GM19351 (cell line): Measurements from ENCODE around the gene SOCS7.

Source experiments
- ATAC-seq: cut with Tn5 transposase; IDR thresholded peaks from one replicate; pipeline ENCODE4 v1.9.1; 2021; ENCODE audit warnings: mild to moderate bottlenecking, moderate library complexity; ENCODE audit not compliant: unreplicated experiment

The SOCS7 gene, protein sequence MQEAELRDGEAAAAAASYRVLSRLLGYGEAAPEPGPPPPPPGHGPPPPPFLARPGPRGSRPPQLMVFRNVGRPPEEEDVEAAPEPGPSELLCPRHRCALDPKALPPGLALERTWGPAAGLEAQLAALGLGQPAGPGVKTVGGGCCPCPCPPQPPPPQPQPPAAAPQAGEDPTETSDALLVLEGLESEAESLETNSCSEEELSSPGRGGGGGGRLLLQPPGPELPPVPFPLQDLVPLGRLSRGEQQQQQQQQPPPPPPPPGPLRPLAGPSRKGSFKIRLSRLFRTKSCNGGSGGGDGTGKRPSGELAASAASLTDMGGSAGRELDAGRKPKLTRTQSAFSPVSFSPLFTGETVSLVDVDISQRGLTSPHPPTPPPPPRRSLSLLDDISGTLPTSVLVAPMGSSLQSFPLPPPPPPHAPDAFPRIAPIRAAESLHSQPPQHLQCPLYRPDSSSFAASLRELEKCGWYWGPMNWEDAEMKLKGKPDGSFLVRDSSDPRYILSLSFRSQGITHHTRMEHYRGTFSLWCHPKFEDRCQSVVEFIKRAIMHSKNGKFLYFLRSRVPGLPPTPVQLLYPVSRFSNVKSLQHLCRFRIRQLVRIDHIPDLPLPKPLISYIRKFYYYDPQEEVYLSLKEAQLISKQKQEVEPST

DNA sequence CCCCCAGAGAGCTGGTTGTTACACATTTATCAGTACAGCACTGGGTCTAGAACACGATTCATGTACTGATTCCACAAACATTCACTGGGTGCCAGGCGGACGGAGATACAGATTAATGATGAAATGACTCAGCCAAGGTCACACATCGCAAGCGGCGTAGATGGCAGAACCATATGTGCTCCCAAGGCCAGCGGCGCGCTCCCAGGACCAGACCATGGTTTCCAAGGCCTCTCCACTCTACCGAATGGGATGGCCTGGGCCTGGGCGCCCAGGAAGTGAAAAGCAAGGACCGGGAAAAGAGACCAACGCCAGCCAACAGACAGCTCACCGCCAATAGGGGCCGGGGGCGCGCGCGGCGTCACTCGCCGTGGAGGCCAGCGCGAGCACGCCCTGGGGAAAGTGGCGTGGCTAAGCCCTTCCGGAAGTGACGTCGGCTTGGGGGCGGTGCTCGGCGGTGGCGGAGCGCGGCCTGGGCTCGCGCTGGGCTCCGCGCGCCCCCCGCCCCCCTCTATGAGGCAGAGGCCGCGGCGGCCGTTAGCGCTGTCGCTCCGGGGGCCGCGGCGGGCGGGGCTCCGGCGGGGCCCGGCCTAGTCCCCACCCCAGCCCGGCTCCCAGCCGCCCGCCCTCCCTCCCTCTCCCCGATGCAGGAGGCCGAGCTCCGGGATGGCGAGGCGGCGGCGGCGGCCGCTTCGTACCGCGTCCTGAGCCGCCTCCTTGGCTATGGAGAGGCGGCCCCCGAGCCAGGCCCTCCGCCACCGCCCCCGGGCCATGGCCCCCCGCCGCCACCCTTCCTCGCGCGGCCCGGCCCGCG is at the start of gene SOCS7:
TSS of gene SOCS7 (plus strand) at position 433 of the 811 bp plus-strand sequence. CDS start at position 642, 209 bp downstream.
- peak; percentile 83 for ATAC-seq

DNA sequence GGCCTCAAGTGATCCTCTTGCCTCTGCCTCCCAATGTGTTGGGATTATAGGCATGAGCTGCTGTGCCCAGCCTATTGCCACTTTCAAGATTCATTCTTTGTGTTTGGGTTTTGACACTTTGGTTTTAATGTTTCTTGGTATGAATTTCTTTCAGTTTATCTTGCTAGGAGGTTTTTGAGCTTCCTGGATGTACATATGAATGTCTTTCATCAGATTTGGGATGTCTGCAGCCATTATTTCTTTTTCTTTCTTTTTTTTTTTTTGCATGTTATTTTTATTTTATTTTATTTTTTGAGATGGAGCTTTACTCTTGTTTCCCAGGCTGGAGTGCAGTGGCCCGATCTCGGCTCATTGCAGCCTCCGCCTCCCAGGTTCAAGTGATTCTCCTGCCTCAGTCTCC is 36.1 kb upstream of the SOCS7 start:
- ATAC-seq: no peak

DNA sequence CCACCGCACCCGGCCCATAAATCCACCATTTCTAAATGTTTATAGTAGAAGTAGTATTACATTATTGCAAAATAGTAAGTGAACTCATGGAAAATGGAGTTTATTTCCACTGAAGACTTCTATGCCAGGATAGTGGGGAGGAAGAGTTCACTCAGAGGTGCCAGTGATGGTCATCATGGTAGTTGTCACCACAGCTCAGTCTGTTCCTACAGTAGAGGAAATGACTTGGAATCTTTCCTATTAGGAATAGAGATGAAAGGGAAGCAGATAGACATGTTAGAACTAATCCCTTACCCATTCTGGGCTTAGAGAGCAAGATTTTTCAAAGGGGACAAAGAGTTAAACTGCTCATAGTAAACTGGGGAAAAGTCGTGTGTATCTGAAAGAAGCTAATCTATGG is 34.6 kb upstream of the SOCS7 start:
- ATAC-seq: no peak

DNA sequence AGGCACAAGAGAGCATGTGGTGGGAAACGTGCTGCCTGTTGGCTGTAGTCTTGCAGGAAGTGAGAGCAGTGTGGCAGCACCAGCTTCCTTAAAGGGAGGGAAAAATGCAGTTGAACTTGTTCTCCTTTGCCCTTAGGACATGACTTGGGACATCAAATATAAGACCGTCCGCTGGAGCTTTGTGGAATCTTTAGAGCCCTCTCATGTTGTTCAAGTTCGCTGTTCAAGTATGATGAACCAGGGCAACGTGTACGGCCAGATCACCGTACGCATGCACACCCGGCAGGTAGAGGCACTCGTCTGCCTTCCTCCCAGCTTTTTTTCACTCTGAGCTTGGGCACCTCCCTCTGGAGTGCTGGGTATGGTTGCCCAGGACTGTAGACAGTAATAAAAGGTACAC is 31.2 kb upstream of the SOCS7 start:
- ATAC-seq: no peak

DNA sequence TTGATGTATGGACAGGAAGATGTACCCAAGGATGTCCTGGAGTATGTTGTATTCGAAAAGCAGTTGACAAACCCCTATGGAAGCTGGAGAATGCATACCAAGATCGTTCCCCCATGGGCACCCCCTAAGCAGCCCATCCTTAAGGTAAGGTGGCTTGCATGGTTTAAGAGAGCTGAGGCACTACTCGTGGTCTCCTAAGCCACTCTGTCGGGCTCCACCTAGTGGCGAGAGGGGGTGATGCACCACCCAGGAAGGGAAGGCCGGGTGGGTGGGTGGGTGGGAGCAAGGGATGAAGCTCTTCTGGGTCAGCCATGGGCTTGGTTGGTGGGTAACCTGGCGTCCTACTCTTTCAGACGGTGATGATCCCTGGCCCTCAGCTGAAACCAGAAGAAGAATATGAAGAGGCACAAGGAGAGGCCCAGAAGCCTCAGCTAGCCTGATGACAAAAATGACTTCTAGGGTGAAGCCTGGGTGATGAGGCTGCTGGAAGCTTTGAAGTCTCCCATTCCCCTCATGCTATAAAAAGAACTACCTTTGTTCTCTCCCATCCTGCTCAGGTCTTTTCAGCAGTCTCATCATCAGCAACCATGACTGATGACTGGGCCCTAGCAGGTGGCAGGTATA is 29.4 kb upstream of the SOCS7 start:
- ATAC-seq: no peak

DNA sequence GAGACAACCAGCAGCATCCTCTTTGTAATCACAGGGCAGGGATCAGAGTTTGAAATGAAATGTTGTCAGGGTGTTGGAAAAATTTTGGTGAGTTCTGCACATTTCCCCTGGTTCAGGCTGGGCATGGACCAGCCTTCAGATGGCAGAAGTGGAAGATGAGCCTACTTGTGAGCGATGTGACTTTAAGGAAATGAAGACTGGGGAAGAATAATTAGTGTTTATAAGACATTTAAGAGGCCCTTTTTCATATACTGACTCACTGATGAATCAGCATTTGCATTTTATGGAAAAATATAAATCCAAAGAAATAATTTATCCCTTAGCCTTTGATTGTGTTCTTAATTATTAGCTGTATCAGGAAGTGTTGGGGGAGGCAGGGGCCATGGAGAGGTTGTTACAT is 28.7 kb upstream of the SOCS7 start:
- ATAC-seq: no peak

DNA sequence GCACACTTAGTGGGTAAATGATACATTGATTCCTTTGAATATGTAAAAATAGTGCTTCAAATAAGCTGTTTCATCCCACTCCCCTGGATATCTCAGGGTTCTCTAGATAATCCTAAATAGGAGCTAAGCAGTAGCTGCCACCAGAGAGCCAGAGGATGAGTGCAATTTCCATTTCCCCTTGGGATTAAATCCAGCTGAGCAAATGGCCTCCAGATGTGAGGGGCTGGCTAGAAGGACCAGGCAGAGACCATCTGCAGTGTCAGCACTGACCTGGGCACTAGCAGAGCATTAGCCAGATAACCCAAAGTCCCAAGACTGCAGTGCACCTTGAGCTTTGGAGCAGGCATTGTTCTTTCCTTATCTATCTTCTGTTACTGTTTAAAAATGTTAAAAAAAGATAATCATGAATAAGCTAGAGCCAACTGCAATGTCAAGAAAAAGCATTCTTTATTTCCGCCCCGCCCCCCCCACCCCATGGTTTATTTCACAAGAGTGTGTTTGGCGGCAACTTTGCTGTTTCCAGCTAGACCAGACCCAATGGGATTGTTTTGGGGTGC is 27.4 kb upstream of the SOCS7 start:
- ATAC-seq: no peak

DNA sequence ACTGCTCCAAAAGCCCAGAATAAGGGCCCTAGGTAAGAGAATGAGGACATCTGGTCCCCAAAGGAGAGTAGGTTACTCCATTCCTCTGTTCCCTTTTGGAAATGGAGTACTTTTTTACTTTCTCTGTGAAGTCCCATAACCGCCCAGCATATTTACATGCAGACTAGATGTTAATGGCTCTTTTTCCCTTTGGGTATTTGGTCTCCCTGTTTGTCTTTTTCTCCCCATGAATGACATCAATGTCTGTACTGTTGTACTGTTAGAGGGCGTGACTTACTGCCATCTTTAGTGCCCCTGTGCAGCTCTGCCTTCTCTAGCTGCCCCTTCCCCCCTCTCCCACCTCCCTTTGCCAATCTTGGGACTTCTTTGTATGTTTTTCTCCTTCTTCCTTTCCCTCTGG is 26.9 kb upstream of the SOCS7 start:
- no peak for ATAC-seq

DNA sequence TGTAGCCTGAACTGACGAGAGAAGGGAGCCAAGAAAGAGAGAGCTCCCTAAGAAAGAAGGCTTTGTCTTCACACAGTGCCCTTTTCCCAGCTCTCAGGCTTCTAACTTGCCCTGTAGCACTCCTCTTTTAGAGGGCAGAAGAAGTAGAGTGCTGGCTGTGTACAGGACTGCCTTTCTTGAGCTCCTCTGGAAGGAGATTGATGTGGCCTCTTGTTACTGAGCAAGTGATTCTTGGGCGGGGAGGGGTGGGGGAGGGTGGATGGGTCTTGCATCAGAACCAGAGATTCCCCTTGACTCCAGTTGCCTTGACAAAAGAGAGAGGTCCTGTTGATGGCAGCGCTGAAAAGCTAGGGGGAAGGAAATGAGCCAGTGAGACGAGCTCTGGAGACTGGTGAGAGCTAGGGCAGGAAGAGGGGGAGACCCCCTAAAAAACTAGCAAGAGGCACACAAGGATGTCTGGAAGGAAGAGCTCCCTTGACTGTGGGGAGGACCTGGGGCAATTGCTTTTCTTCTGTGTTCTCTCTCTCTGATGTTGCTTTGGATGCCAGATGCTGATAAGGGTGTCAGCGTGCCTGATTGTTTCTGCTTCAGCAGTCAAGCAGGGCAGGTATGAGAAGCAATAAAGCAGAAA is 26.3 kb upstream of the SOCS7 start:
- ATAC-seq: no peak

DNA sequence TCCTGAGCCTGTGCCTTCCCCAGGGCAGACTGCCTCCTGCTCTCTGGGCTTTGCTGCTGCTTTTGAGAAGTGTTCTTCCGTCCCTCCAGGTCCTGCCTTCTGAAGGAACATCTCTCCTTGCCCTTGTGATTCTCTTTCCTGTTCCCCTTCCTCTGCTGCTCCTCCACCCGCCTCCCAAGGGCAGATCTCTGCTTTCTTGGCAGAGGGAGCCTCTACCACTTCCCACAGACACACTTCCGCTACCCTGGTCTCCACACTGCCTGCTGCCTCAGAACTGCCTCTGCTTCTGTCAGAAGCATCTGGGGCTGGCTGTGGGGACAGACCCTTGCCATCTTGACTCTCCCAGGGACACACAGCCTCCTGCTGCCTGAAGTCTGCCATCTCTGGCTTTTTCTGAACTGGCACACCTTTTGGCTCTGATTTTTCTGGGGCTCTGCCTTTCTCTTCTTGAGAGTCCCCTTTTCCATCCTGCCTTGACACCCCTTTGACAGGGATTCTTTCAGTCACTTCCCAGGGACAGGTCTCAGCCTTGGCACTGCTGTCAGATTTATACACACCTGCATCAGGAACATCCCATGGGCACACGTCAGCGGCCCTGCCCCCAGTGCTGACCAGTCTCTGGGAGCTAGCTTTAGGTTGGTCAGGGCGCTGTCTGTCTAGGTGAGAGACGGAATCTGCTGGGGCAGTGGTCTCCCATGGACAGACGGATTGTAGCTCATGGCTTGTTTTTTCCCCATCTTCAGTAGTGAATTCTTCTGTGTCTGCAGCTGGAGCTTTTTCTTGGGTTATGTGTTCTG is 24.4 kb upstream of the SOCS7 start:
- no peak for ATAC-seq

DNA sequence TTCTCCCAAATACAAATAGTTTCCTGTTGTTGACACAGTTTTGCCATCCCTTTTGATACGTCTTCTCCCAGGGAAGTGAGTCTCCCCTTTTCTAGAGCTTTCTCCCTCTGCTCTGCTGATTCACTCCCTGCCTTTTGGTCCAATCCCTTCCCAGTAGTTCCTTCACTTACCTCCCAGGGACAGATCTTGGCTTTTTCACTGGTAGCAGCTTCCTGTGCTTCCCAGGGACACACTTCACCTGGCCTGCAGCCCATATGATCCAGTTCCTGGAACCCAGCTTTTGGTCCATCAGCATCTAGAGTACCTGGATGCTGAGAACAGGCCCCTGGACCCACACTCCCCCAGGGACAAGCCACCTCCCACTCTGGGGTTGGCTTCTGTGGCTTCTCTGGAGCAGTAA is 23.7 kb upstream of the SOCS7 start:
- no peak for ATAC-seq

DNA sequence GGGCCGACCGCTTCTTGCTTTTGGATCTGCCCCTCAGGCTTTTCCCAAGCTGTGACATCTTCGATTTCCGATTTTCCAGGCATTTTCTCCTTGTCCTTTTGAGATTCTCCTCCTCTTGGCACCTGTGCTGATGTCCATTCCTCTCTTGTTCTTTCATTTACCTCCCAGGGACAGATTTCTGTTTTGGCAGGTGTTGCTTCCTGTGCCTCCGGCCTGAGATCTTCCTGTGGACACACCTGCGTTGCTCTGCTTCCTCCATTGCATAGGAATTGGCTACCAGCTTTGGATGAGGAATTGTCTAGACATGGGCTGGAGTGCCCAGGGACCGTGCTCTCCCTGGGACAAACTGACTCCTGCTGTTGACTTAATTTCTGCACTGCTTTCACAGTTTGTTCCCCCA is 23.0 kb upstream of the SOCS7 start:
- ATAC-seq: no peak

DNA sequence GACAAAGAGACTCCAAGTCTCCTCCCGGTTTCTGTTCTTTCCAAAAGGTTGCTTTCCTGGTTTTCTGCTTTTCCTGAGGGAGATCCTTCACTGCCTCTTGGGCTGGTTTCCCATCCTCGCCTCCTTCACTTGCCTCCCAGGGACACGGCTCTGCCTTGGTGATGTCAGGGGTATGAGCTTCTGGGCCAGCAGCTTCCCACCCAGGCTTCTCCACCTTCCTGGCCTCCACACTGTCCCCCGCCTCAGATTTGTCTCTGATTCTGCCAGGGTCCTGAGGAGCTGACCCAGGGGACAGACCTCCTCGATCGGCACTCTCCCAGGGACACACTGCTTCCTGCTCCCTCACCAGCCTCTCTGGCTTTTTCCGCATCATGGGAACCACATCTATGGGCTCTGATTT is 22.4 kb upstream of the SOCS7 start:
- no peak for ATAC-seq

DNA sequence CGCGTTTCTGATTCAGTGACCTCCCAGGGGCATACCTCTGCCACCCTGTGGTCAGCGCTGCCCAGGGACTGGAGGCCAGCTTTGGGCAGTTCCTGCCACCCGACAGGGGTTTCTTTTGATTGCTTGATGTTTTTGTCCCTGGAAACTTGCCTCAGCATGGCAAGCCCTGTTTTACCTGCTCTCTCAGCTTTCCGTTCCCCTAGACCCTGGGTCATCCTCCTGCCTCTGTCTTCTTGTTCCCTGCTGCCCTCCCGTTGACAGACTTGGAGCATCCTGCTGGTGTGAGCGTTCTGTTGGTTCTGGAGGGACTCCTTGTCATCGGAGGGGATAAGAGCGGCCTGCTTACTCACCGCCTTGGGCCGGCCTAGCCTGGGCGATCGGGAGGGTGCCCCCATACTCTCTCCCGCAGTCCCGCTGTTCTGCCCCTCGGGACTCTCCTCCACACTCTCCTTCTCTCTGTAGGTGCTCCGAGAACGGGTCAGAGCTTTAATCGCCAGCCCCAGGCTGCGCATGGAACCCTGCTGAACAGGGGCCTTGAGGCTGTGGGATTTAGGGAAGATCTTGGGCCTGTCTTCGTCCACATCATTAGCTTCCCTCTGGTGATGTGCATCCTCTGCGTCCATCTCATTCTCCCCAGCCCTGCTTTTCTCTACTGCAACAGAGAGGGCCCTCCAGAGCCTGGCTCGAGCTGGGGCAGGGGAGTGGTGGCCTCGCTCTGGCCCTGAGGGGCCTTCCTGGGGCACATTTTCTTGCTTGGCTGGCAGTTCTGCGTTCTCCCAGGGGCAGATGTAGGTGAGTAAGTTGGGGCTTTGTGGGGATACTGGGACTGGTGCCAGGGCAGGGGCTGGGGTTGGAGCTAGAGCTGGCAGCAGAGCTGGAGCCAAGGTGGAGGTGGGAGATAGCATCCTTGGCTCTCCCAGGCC is 21.6 kb upstream of the SOCS7 start:
- ATAC-seq: no peak

DNA sequence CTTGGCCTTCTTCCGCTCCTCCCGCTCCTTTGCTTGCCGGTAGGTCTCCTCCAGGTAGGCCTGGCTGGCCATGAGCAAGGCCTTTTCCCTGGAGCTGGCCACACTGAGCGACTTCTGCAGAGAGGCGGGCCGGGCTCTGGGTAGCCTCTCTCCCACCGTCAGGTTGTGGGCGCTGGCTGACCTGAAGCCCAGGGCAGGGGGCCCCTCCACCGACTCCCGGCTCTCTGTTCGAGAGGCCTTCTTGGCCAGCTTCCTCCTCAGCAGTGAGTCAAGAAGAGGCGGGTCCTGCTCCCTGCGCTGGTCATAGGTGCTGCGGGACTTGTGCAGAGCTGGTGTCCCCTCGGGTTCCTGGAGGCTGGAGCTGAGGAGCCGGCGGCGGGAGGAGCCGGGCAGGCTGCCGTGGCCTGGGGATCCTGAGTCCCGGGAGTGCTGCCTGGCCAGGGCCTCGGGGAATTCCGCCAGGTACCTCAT is 20.7 kb upstream of the SOCS7 start:
- ATAC-seq: no peak

DNA sequence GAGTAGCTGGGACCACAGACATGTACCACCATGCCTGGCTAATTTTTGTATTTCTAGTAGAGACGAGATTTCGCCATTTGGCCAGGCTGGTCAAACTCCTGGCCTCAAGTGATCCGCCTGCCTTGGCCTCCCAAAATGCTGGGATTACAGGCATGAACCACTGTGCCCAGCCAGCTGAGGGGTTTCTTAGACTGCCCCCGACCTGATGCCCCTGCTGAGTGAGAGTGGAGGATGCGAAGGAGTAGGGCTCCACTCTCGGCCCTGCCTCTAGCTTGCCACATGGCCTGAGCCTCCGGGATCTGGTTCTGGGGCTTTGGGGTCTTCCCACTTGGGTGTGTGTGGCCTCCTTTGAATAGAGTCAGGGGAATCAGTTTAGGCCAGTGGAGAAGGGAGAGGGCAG is 18.9 kb upstream of the SOCS7 start:
- no peak for ATAC-seq

DNA sequence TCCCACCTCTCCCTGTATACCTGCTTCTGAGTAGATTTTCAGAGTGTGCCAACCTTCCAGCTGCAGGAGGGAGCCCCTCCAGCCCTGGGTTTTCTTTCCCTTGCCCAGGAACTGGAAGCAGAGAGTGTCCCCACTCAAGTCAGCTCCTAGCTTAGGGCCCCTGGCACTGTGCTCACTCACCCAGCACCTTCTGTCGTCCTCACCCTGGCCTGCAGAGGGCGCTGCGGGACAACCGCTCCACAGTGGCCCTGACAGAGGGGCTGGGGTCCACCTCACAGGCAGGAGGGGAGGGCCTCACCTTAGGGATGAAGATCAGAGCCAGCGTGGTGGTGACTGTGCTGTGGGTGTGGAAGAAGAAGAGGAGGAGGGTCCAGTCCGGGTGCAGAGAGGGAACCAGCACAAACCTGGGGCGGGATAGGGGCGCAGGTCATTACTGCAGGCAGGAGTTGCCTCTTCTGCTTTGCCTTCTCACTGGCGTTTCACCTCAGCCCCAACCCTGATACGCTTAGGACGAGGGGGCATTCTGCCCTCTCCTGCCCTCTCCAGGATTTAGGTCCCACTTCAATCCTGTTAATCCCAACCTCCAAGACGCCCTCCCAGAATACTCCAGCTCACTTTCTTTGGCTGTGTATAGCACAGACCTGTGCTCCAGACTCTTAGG is 17.9 kb upstream of the SOCS7 start:
- no peak for ATAC-seq
